ENCODE results near the gene PPM1D.
A peak's percentile ranks its signal among the peaks of the same experiment; 100 is the strongest.

Gene PPM1D

GRCh38 chr17:60618854-60619526 lies 19.0 kb downstream of the PPM1D start:
- DNase-seq (ENCODE audit: low spot score) = no peak

DNA sequence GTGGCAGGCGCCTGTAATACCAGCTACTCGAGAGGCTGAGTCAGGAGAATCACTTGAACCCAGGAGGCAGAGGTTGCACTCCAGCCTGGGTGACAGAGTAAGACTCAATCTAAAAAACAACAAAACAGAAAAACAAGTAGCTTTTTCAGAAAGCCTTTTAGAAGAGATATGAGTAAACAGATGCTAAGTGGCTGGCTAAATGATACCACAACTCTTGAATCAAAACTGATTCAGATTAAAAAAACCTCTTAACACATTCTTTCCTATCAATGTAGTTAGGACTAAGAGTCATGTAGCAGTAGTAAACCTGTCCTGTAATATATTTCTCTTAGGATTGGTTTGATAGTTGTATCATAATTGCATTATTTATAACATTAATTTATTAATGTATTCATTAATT lies 23.0 kb downstream of the PPM1D start:
- DNase-seq (ENCODE audit: low spot score) = no peak

DNA sequence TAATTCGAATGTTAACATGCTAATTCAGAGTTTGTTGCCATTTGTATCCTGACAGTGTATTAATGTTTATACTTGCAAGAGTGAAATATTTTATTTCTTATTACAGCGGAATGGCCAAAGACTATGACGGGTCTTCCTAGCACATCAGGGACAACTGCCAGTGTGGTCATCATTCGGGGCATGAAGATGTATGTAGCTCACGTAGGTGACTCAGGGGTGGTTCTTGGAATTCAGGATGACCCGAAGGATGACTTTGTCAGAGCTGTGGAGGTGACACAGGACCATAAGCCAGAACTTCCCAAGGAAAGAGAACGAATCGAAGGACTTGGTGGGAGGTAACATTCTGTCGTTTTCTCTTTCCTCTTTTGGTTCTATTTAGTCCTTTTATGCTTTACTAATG lies 23.4 kb downstream of the PPM1D start:
- DNase-seq (ENCODE audit: low spot score) = no peak

DNA sequence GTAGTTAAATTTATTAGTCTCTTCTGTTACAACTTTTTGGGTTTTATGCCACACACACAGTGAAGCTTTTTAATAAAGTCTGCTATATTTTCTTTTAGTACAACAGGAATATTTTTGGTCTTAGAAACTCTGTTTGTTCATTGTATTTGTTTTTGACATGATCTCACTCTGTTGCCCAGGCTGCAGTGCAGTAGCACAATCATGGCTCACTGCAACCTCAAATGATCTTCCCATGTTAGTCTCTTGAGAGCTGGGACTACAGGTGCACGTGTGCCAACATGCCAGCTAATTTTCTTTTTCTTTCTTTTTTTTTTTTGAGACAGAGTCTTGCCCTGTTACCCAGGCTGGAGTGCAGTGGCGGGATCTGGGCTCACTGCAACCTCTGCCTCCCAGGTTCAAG lies 27.1 kb downstream of the PPM1D start:
- DNase-seq (ENCODE audit: low spot score) = no peak

DNA sequence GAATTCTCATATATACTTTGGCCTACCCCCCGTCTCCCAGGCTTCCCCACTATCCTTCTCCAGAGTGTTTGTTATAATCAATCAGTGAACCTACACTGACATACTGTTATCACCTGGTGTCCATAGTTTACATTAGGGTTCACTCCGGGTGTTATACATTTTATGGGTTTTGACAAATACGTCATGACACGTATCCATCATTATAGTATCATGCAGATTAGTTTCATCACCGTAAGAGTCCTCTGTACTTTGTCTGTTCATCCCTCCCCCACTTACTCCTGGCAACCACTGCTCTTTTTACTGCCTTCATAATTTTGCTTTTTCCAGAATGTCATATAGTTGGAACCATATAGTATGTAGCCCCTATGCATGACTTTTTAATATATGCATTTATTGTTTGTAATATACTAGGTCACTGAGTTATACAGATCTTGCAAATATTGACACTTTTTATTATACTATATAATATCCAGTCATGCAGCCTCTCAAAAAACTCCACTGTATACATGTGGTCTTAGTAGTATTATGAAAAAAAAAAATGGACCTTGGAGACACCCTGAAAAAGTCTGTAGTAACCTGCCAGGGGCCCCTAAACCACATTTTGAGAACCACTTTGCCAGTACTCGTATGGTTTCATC lies 28.4 kb downstream of the PPM1D start:
- DNase-seq (ENCODE audit: low spot score) = no peak

- DNase-seq (ENCODE audit: low spot score) = no peak
Measured at GRCh38 chr17:60629120-60629519, 29.1 kb downstream of the PPM1D start.

- DNase-seq (ENCODE audit: low spot score) = no peak
Measured at GRCh38 chr17:60630352-60630751, 30.4 kb downstream of the PPM1D start.

- DNase-seq (ENCODE audit: low spot score) = no peak
Measured at GRCh38 chr17:60631119-60631518, 31.1 kb downstream of the PPM1D start.

- DNase-seq (ENCODE audit: low spot score) = no peak
Measured at GRCh38 chr17:60637683-60638082, 37.7 kb downstream of the PPM1D start.

- no peak for DNase-seq (ENCODE audit: low spot score)
Measured at GRCh38 chr17:60639019-60639330, 39.0 kb downstream of the PPM1D start.

DNA sequence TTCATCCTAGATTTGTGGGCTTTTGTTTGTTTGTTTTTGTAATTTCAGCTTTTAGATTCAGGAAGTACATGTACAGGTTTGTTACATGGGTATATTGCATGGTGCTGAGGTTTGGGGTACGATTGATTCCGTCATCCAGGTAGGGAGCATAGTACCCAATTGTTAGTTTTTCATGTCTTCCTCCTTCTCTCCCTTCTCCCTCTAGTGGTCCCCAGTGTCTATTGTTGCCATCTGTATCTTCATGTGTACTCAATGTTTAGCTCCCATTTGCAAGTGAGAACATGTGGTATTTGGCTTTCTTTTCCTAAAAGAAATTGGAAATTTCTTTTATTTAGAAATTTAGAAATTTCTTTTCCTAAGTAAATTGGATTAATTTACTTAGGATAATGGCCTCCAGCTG lies 40.5 kb downstream of the PPM1D start:
- no peak for DNase-seq (ENCODE audit: low spot score)

GRCh38 chr17:60641126-60641525 lies 41.1 kb downstream of the PPM1D start:
- no peak for DNase-seq (ENCODE audit: low spot score)

GRCh38 chr17:60641810-60642220 lies 41.8 kb downstream of the PPM1D start:
- DNase-seq (ENCODE audit: low spot score) = peak; percentile 78

- DNase-seq (ENCODE audit: low spot score) = peak; percentile 48
Measured at GRCh38 chr17:60645918-60646523, 46.0 kb downstream of the PPM1D start.

DNA sequence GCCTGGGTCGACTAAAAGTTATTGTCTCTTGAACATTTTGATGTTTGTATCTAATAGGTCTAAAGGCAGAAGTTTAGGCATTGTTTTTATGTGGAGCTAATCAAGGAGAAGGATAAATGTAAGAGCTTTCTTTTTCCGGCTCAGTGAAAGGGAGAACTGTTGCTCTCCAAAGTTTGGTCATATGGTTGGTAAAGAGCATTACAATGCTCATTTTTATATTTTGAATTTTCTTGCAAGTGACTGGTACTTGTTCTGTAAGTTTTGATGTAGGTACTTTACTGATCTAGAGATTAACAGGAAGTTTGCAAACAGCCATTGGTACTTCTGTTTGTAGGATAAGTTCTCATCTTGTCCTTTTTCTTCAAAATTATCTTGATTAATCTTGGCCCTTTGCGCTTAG lies 46.7 kb downstream of the PPM1D start:
- no peak for DNase-seq (ENCODE audit: low spot score)

DNA sequence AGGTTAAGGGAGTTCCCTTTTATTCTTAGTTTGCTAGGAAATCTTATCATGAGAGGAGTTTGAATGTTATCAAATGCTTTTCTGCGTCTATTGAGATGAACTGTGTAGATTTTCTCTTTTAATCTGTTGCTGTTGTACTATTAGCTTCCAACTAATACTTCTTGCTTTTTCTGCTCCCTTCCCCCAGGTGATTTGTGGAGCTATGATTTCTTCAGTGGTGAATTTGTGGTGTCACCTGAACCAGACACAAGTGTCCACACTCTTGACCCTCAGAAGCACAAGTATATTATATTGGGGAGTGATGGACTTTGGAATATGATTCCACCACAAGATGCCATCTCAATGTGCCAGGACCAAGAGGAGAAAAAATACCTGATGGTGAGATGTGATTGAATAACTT lies 47.7 kb downstream of the PPM1D start:
- DNase-seq (ENCODE audit: low spot score) = no peak

DNA sequence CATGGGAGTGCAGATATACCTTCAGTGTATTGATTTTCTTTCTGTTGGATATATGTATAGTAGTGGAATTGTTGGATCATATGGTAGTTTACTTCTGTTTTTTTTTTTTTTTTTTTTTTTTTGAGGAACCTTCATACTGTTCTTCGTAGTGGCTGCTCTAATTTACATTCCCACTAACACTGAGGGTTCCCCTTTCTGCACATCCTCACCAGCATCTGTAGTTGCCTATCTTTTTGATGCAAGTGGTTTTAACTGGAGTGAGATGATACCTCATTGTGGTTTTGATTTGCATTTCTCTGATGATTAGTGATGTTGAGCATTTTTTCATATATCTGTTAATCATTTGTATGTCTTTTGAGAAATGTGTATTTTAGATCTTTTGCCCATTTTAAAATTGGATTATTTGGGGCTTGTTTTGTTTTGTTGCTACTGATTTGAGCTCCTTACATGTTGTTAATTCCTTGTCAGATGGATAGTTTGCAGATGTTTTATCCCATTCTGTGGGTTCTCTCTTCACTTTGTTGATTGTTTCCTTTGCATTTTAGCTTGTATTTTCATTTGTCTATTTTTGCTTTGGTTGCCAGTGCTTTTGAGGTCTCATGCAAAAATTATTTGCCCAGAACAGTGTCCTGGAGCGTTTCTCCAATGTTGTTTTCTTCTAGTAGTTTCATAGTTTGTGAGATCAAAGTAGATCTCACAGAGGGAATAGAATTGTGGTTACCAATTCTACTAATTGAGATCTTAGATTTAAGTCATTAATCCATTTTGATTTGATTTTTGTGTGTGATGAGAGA lies 52.7 kb downstream of the PPM1D start:
- no peak for DNase-seq (ENCODE audit: low spot score)

GRCh38 chr17:60653569-60653968 lies 53.6 kb downstream of the PPM1D start:
- DNase-seq (ENCODE audit: low spot score) = no peak

GRCh38 chr17:60656499-60656898 lies 56.5 kb downstream of the PPM1D start:
- no peak for DNase-seq (ENCODE audit: low spot score)

DNA sequence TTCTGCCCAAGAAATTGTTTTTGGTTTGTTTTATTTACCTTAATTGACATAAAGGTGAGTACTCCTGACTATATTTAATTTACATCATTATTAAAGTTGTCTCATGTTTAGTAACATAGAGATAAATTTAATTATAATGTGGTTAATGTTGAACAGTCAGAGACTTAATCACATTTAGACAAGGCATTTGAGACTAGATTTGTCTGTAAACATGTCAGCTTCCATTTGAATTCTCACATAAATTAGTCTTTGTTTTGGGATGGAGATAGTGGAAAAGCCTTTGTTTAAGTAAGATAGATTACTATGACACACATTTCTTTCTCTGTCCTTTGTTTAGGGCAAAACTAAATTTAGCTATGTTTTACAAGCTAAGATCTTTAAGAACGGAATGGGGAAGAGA lies 59.2 kb downstream of the PPM1D start:
- no peak for DNase-seq (ENCODE audit: low spot score)

DNA sequence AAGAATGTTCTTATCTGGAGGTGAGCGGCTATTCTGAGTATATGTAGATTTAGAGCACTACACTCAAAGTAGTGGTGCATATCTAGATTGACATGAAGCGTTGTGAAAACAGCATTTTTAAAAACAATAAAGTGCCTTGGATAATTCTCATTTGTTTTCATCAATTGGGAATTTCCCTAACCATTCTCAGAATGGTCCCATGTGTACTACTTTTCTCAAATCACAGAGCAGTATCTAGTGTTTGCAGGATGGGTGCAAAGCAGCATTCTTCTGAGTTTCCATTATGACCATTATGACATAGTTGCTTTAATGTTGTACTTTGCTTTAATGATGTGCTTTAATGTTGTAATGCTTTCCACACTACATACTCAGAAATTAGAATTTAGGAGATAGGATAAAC lies 61.5 kb downstream of the PPM1D start:
- DNase-seq (ENCODE audit: low spot score) = no peak

- no peak for DNase-seq (ENCODE audit: low spot score)
Measured at GRCh38 chr17:60664022-60664421, 64.0 kb downstream of the PPM1D start.

GRCh38 chr17:60665602-60666001 lies 65.6 kb downstream of the PPM1D start:
- no peak for DNase-seq (ENCODE audit: low spot score)

All from COLO829 (cell line).